Epithelial cell of prostate (primary cell): ENCODE measurements around the gene COX4I1.
A peak's percentile ranks its signal among the peaks of the same experiment; 100 is the strongest.

Source experiments
- DNase-seq: peaks from one replicate; pipeline ENCODE4 v3.0.0-alpha.2; 2011; ENCODE audit warnings: low read depth, low spot score
- H3K27ac ChIP-seq: fragments of 450-650 bp; 2 replicates; pipeline ENCODE4 v1.5.1; 2017; ENCODE audit warnings: mild to moderate bottlenecking

Gene COX4I1

DNA sequence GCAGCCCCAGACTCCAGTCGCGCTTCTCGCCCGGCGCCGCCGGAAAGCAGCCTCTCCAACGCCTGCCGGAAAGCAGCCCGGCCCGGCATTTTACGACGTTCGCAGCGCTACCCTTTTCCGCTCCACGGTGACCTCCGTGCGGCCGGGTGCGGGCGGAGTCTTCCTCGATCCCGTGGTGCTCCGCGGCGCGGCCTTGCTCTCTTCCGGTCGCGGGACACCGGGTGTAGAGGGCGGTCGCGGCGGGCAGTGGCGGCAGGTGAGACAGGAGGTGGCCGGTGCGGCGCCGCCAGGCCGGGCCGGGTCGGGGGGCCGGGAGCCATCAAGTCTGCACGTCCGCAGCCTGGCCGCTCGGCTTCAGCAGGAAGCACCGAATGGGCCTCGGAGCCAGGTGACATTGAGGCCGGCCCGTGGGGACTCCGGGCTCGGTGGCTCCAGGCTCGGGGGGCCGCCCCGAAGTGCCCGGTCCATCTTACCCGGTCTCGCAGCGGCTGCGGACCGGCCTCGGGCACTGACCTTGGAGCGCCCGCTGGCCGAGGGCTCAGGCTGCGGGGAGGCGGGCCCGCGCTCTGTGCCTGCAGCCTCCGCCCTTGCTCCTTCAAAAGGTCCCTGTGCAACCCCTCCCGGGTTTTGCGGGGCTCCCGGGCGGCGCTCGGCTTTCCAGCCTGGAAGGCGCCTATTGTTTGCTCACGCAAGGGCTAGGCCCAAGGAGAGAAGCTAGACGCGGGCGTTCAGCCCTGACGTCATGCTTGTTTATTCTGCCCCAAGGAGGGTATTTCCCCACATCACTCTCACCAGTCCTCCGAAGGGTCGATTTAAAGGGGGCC is at the start of gene COX4I1, which contains the start of gene EMC8:
COX4I1 (plus strand) TSS at position 199 of the 824 bp plus-strand sequence. CDS start 1,511 bp downstream, outside the sequence.
EMC8 (minus strand) TSS at position 48 of the 824 bp plus-strand sequence. CDS start 249 bp downstream, outside the sequence.
- peak; percentile 60 for DNase-seq
- peak within 1 kb of the TSS; percentile 70 for H3K27ac ChIP-seq

DNA sequence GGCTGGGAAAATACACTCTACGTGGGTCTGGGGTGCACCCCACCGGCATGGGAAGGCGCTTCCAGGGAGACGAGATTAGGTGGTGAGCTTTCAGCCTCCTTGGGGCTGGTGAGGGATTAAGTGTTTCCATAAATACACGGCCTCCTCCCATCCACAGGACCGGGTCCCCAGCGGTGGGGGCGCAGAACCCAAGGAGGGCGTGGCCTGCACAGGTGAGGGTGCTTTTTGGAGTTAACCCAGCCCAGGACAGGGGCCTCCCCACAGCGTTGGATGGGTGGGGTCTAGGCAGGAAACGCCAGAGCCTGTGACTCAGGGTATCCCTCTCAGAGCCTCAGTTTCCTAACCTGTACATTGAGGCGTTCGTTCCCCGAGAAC is 49.7 kb upstream of the COX4I1 start:
- peak overlapping the region; percentile 100 for H3K27ac ChIP-seq
- DNase-seq, result no peak

DNA sequence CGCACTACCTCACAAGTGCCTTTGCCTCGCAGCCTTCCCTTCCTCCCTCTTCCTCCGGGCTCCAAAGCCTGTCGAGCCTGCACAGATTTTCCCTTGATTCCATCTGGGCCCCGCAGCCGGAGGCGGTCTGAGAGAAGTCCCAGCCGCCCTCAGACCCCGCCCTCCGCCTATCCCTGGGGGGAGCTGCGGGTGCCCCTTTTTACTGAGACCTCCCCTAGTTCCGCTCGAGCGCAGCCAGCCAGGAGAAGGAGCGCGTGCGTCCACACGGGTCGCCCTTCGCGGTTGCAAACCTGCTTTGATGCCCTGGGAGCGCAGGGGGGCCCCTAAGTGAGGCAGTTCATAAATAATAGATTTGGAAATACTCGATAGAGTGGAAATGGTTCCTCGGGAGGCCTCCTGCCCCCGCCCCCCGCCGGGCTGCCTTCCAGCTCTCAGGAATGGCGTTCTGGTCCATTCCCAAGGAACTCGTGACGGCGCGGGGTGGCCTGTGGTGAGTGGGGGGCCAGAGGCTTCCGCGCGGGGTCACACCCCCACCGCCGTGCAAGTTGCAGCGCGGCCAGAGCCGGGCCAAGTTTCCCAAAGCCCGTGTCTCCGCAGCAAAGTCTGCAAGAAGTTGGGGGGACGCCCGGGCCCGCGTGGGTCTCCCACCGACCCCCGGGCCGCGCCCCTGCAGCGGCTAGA is 49.2 kb upstream of the COX4I1 start:
- DNase-seq, result no peak
- H3K27ac ChIP-seq, result peak overlapping the region; percentile 100

DNA sequence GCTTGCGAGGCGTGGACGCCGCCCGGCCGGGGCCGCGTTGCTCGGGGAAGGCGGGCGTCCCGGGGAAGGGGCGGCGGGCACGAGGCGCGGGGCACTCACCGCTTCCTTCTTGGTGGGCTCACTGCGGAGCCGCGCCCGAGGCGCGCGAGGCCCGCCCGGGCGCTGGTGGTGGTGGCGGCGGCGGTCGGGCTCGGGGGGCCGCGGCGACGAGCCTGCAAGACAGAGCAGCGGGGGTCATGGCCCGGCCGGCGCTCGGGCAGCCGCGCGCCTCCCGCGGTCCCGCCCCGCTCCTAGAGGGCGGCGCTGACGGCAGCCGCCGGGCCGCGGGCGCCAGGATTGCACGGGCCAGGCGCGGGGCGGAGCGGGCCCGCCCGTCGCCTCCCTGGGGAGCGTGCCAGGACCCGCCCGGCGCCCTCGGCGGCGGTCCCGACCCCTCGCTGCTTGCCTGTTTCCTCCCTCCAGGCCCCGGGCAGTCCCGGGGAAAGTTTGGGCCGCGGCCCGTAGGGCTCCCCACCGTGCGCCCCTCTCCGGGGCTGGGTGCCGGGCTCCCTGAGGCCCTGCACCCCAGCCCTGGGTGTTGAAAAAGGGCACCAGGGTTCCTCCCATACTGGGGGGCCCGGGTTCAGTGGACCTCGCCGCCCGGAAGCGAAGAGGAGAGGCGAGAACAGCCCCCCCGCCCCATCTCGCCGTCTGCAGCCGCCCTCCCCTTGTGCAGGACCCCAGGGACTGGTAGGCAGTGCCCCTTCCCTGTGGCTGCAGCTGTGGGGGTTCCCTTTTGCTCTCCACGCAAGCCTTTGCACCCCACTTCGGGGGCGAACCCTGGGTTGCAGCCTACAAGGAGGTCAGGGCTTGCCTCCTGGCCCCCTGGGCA is 48.4 kb upstream of the COX4I1 start, which contains the start of gene C16orf74:
C16orf74 (minus strand) TSS at position 270 of the 871 bp plus-strand sequence. CDS start 15,879 bp downstream, outside the sequence.
- DNase-seq, result no peak
- H3K27ac ChIP-seq, result peak within 1 kb of the TSS; percentile 100

DNA sequence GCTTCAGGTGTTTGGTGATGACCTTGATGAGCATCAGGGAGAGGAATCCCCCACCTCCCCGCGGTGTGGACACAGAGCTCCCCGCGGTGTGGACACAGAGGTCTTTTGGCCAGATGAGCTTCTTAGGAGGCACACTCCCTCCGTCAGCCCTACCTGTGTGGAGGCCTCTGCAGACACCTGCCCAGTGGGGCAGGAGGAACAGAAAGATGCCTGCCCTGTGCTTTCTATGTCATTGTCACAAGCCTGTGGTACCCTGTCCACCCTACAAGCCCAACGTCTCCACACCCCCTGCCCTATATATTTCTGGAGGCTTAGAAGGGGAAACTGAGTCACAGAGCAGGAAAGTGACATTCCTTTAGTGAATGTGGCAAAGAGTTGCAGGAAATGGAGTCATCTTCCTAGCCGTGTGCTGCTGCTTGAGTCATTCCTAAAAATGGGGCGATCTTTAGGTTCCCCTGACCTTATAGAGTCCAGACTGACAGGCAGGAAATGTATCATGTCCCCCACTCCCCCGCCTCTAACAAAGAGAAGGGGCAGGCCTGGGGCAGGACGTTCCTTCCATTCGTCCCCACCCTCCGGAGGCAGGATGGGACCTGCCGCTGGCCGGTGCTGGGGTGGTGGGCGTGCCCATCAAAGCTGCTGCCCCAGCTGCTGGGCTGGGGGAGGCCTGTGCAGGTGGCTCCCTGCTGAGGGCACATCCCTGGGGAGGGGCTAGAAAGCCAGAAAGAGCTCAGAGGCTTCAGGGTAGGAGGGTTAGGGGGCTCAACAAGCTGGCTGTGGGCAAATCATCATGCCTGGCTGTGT is 47.6 kb upstream of the COX4I1 start:
- peak; percentile 69 for DNase-seq
- peak overlapping the region; percentile 100 for H3K27ac ChIP-seq

DNA sequence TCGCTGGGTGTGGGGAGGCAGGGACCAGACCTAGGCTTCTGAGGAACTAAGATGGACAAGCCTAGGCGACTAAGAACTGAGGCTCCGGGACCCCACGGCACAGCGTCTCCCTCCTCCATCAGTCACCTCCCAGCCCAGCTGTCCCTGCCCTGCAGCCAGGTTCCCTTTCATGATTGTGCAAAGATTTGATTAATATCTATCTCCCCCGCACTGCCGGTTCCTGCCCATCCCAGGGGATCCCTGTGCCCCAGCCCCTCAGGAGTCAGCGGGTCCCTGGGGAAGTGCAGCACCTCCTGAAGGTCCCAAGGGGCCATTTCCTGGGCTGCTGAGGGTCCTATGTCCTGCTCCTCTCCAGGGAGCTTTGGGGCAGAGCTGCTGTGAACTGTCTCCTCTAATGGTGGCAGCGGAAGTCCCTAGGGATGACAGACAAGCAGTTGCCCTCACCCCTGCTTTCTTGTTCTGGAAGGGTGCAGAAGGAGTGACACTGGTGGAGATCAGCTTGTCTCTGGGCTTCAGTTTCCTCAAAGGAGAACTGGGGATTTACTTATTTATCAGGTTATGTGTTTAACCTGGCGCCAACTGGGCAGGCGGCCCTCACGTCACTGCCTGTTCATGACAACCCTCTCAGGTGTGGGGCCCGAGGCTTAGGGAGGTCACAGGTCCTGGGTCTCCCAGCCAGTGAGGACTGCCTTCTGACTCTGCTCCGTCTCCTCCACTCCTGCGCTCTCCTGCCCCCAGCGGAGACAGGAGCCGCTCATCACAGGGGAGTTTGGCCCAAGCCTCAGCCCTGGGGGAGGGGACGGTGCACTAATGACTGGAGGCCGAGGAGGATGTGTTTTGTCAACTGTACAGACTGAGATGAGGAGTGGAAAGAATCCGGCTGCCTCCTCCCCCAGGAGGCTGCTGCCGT is 46.7 kb upstream of the COX4I1 start:
- no peak for DNase-seq

DNA sequence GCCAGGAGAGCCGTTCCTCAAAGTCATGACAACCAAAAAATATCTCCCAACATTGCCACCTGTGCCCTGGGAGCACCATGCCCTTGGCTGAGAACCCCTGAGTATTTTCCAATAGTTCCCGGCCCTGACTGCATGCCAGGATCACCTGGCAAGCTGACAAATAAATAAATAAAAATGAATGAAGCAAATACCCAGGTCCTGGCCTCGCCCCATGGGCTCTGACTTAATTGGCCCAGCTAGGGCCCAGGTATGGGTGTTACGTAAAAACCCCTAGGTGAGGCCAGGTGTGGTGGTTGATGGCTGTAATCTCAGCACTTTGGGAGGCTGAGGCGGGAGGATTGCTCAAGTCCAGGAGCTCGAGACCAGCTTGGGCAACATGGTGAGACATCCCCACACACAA is 45.9 kb upstream of the COX4I1 start:
- DNase-seq, result no peak
- peak overlapping the region; percentile 100 for H3K27ac ChIP-seq

More for the DNA sequence above, 46.7 kb upstream of the COX4I1 start:
- H3K27ac ChIP-seq, result peak overlapping the region; percentile 100

DNA sequence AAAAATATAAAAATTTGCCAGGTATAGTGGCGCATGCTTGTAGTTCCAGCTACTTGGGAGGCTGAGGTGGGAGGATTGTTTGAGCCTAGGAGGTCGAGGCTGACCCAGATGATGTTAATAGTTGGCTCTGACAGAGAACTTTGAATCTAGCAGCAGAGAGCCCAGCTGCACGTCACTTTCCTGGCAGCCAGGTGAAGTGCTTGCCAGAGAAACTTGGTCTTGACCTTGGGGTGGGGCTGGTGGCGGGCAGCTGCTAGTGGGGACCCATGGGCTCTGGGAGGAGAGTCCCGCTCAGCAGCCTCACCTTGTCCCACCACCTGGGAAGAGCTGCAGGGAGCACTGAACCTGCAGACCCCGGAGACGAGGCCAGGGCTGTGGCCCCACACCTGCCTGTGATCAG is 45.5 kb upstream of the COX4I1 start:
- H3K27ac ChIP-seq, result peak overlapping the region; percentile 100
- no peak for DNase-seq

DNA sequence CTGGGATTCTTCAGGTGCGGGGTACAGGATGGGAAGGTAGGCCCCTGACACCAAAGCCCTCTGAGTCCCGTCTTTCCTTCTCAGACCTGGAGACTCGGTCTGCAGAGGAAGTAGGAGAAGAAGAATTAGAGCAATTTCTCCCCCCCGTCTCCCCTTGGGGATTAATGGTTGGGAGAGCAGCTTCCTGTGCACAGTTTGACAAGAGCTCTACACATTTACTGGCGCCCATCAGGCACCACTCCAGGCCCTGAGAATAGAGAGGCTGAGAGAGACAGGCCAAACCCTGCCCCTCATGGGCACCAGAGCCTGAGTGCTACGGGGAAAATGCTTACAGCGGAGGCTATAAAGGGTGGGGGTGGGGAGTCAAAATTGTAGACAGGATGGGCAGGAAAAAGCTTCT is 45.1 kb upstream of the COX4I1 start:
- H3K27ac ChIP-seq, result peak overlapping the region; percentile 100
- no peak for DNase-seq

DNA sequence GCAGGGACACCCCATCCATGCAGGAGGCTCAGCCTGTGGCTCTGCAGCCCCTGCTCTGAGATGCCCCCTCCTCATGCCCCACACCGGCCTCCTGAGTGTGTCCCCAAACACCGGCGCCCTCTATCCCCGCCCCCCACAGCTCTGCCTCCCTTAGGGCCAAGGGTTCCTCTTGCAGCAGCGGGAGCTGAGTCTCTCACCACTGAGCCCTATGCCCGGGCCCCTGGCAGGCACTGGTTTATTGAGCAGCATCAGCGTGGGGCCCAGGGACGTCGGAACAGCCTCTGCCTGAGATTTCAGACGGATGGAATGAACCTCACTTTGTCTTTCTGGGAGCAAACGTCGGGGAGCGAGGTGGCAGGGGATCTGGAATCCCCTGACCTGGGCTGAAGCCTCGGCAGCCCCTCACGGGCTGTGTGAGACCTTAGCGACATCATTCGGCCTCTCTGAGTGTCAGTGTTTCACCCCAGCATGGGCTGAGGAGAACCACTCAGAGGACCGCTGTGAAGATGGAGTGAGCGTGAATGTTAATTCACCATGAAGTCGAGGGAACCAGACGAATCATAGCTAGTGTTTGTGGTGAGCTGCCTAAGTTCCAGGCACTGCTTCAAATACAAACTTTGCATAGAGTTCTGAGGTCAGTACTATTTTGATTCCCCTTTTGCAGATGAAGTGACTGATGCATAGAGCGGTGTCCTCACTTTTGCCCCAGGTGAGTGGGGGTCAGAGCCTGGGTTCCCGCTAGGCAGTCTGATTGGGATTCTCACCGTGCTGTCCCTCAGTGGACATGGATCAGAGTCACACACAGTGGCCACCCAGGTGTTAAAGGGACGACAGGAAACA is 43.3 kb upstream of the COX4I1 start:
- no peak overlapping the region for H3K27ac ChIP-seq
- DNase-seq, result no peak

DNA sequence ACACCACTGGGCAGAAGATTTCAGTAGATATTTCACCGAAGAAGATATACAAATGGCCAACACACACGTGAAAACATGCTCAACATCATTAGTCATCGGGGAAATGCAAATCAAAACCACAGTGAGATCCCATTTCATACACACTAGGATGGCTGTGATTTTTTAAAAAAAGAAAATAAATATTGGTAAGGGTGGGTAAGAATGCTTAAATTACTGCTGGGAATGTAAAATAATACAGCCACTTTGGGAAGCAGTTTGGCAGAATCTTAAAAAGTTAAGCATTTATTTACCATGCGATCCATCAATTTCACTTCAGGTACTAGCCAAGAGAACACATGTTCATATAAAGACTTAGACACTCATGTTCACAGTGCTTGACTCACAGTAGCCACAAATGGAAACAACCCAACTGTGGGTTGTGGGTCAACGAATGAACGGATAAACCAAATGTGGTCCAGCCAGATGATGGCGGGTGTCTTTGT is 42.1 kb upstream of the COX4I1 start:
- peak overlapping the region; percentile 31 for H3K27ac ChIP-seq
- DNase-seq, result no peak

DNA sequence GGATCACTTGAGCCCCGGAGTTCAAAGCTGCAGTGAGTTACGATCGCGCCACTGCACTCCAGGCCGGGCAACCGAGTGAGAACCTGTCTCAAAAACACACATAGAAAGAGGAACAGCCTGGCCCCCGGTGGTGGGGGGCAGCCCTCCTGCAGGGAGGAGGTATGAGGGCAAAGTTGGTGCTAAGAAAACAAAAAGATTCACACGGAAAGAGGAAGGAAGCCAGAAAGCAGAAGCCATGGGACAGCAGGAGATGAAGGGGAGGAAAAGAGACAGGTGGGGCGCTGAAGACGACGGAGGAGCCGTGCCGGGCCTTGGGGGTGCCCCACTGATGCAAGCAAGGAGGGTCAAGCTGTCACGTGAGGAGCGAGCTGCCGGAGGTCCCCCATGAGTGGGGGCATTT is 40.4 kb upstream of the COX4I1 start:
- no peak overlapping the region for H3K27ac ChIP-seq
- DNase-seq, result no peak

DNA sequence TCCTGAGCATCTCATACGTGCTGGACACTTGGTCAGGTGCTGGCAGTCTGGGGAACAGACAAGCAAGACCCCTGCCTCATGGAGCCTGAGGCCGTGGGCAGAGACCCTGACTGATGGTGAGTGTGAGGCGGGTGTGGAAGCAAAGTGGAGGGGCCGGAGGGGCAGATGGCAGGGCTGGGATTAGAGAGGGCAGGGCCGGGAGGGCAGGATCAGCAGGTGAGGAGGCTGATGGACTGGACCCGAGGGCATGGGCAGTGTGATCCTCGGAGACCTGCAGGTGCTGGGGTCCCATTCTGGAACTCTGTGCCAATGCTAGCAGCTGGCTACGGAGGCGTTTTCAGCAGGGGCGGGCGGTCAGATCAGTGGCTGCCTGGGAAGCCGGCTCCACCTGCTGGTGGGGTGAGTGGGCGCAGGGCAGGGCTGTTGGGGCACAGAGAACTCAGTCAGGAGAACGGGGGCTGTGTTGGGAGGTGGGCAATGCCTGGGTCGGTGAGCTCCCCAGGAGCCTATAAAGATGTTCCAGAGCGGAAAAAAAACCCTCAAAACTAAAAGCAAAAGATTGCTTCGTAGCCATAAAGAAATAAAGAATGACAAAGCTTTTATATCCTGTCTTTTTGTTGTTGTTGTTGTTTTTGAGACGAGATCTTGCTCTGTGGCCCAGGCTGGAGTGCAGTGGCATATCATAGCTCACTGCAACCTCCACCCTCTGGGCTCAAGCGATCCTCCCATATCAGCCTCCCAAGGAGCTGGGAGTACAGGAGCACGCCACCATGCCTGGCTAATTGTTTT is 39.7 kb upstream of the COX4I1 start:
- DNase-seq, result no peak
- no peak overlapping the region for H3K27ac ChIP-seq

DNA sequence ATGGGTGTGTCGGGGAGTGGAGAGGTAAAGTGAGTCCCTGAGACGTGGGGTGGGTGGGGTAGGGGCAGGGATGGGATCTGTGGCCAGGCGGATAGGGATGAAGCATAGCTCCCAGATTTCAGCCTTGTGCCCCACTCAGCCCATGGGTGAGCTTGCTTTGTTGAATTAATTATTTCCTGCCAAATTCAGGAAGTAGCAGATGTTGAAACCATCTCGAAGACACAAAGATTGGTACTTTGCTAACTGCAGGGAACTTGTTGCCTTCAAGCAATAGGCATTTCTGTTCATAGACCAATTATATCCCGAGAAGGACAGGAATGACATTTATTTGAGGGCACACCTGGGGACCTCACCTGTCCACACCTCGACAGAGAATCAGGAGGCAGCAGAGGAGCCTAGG is 37.6 kb upstream of the COX4I1 start:
- DNase-seq, result no peak
- no peak overlapping the region for H3K27ac ChIP-seq

DNA sequence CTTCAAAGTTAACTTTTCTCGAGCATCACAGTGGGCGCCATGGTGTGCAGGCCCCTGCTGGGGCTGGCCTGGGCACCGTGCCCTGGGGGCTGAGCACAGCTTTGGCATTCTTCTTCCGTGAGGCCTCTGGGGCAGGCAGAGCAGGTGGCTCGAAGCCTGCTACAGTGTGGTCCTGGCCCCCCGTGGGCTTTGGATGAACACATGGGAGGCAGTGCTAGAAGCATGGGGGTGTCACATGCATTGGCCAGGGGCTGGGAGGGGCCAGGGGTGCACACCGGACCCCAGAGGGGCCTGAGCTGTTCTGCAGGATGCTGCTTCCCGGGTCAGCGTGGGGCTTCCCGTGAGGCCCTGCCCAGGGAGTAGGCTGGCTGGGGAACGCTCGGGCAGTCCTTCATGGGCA is 36.5 kb upstream of the COX4I1 start:
- H3K27ac ChIP-seq, result no peak overlapping the region
- no peak for DNase-seq

DNA sequence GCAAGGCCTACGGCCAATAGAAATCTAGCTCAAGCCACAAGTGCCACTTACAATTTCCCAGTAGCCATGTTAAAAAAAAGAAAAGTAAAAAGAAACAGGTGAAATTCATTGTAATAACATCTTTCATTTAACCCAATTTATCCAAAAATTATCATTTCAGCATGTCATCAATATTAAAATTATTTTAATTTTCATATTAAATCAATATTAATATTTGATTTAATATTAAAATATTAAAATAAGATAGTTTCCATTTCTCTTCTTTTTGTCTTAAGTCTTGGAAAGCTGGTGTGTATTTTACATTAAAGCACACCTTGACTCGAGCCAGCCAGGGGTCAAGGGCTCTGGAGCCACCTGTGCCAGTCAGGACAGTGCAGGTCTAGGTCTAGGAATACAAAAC is 35.9 kb upstream of the COX4I1 start:
- no peak overlapping the region for H3K27ac ChIP-seq
- no peak for DNase-seq

DNA sequence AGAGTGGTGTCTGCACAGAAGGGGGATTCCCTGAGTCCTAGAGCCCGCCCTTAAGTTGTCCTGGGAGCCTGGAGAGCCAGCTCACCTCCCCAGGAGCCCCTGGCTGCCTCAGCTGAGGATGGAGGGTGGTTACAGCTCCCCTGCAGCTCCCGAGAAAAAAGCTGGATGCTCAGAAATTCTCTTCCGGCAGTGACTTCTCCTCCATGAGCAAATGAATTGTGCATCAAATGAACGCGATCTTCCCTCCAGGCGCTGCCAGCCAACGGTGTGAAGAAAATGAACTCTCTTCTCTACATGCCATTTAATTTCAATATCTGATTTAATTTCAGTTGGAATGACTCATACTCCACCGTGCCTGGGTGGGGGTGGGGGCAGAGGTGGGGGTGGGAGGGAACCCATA is 34.3 kb upstream of the COX4I1 start:
- DNase-seq, result no peak
- no peak overlapping the region for H3K27ac ChIP-seq
